GM21526 (cell line): ENCODE results near the gene UBE2D2.

Experiments used
- ATAC-seq: cut with Tn5 transposase; IDR thresholded peaks from one replicate; pipeline ENCODE4 v1.9.1; 2021; ENCODE audit warnings: moderate library complexity; ENCODE audit not compliant: unreplicated experiment, low FRiP score

UBE2D2 gene

GRCh38 chr5:139671096-139671841 lies 110.1 kb downstream of the UBE2D2 start:
- no peak for ATAC-seq

- ATAC-seq: no peak
Measured at GRCh38 chr5:139675213-139675612, 114.1 kb downstream of the UBE2D2 start.

- ATAC-seq: no peak
Measured at GRCh38 chr5:139675825-139676224, 114.7 kb downstream of the UBE2D2 start.

GRCh38 chr5:139676406-139676805 lies 115.3 kb downstream of the UBE2D2 start:
- no peak for ATAC-seq

DNA sequence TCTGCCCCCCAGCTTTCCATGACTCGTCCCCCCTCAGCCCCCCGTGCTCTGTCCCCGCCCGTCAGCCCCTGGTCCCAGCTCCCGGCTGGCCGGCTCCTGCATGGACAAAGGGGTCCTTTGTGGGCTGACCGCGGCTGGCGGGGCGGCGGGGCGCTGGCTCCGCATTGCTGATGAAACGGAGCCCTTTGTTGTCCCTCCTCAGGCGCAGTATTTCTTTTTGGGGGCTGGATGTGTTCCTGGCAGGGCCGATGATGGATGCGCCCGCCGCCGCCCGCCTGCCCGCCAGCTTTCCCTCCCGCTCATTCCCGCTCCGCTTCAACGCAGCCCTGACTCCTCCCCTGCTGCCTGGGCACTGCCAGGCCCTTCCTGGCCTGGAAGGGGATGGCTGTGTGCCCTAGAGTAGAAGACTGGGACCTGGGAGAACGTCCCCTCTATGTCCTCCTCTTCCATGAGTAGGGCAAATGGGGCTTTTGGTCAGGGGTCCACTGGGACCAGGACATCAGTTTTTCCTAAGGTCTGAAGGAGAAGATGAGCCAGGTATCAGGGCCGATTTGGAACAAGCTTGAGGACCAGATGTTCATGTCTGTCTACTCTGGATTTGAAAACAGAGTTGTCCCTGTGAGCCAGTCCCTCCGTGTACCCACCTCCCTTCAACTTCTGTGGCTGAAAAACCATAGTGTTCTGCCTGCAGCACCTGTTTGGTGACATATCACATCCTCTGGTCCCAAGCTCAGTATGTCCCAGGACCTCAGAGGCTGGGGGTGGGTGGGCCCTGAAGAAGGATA lies 116.0 kb downstream of the UBE2D2 start:
- no peak for ATAC-seq
